Dendritic cell treated with granulocyte-macrophage colony-stimulating factor and Interleukin-4, amounts not matched to agents 40 ng/mL and 50 ng/mL, for 4 days (primary cell): ENCODE results near the gene TMEM130.
"Not testable (repeated sequence)": the region's sequence is repeated elsewhere in the genome, so short reads cannot be mapped to it uniquely, and the experiment has no call there.

ENCODE experiments used
- H3K27ac Mint-ChIP-seq: one replicate; pipeline ENCODE4 v1.8.0; 2022; ENCODE audit warnings: mild to moderate bottlenecking, mixed read lengths
- H3K27me3 Mint-ChIP-seq: one replicate; pipeline ENCODE4 v1.8.0; 2022; ENCODE audit warnings: mild to moderate bottlenecking, mixed read lengths
- H3K36me3 Mint-ChIP-seq: one replicate; pipeline ENCODE4 v1.8.0; 2022; ENCODE audit warnings: low read depth, mixed read lengths
- H3K4me1 Mint-ChIP-seq: one replicate; pipeline ENCODE4 v1.8.0; 2022; ENCODE audit warnings: low read depth, mixed read lengths
- H3K4me3 Mint-ChIP-seq: one replicate; pipeline ENCODE4 v1.8.0; 2022; ENCODE audit warnings: mild to moderate bottlenecking, moderate library complexity, mixed read lengths
- H3K9me3 Mint-ChIP-seq: one replicate; pipeline ENCODE4 v1.8.0; 2022; ENCODE audit warnings: mixed read lengths
- intact Hi-C: fragments of 100-400 bp; cut with micrococcal nuclease; formaldehyde crosslinking; loops from one replicate; pipeline ENCODE4 v1.15.0; 2022

The TMEM130 gene

DNA sequence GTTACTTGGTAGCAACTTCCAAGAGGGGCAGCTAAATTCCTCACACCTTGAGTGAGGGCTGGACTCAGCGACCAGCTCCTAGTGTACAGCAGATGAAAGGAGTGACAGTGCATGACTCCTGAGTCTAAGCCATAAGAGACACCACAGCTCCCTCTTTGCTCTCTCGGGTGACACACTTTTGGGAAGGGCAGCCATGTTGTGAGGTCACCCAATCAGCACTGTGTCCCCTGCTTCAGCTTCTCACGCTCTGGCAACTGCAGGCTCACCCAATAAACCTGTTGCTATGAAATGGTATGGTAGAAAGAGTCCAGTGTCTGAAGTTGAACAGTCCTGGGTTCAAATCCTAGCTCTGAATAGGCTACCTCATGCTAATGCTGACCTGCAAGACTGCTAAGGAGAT is 20.9 kb downstream of the TMEM130 start:
- Mint-ChIP-seq H3K36me3 (no peaks in the 10 kb centered on the region), H3K27me3 (peaks cover 2% of the 10 kb centered on the region), H3K4me1 (no peaks in the 10 kb centered on the region), H3K27ac (no peak overlapping the region), H3K4me3 (no peak overlapping the region), H3K9me3 (peaks cover 8% of the 10 kb centered on the region)
- intact Hi-C loops = no loop called here

GRCh38 chr7:98842552-98842951 is 27.3 kb downstream of the TMEM130 start:
- not testable (repeated sequence) for H3K9me3 Mint-ChIP-seq, H3K4me3 Mint-ChIP-seq, H3K4me1 Mint-ChIP-seq, H3K27ac Mint-ChIP-seq, H3K36me3 Mint-ChIP-seq
- intact Hi-C loops = loop anchor here (5.0 kb wide), 2 partner anchors 85 to 550 kb away; no protein-coding TSS in a partner anchor
- peaks cover 21% of the 10 kb centered on the region for H3K27me3 Mint-ChIP-seq

DNA sequence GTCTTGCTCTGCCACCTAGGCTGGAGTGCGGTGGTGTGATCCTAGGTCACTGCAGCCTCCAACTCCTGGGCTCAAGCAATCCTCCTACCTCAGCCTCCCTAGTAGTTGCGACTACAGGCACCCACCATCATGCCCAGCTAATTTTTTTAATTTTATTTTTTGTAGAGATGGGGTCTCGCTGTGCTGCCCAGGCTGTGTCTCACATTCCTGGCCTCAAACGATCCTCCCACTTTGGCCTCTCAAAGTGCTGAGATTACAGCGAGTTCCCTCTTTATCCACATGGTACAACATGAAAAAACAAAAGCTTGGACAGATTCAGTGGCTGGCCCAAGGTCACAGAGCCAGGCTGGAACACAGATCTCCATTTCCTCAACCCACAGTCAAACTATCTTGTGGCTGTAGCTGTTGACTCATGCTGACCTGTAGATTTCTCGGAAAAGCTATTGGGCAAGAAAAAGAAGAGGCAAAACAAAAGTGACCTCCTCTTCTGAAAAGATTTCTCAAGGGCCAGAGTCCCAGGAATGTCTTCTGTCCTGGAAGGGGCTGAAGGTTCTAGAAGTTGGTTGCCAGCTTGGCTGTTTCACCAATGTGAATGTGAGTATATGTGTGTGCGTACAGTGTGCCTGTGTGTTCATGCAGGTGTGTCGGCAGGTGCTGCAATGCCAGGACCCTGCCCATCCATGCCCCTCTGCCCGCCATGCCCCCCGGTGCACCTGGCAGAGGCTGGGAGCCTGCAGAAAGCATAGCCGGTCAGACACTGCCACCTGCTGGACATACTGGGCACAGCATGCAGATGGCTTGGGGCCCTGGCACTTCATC is 28.4 kb downstream of the TMEM130 start:
- Mint-ChIP-seq H3K36me3 (no peaks in the 10 kb centered on the region), H3K27me3 (peaks cover 27% of the 10 kb centered on the region), H3K4me1 (peaks cover 9% of the 10 kb centered on the region), H3K27ac (no peak overlapping the region), H3K4me3 (no peak overlapping the region), H3K9me3 (no peaks in the 10 kb centered on the region)
- intact Hi-C loops = loop anchor here (1.0 to 5.0 kb wide), 3 partner anchors 84 to 549 kb away; no protein-coding TSS in a partner anchor

DNA sequence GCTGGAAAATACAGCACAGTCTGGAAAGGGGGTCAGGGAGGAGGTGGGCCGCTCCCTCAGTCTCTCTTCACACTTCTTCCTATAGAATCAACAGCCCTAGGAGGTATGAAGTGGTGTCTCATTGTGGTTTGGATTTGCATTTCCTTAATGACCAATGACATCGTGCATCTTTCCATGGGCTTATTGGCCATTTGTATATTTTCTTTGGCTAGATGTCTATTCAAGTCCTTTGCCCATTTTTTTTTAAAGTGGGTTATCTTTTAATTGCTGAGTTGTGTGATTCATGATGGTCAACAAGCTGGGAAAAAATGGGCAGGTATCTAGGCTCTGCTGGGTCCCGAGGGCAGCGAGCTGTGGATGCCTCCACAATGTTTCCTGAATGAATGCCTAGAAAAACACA is 29.1 kb downstream of the TMEM130 start:
- no peak overlapping the region for H3K4me3 Mint-ChIP-seq
- no peak overlapping the region for H3K27ac Mint-ChIP-seq
- peaks cover 9% of the 10 kb centered on the region for H3K4me1 Mint-ChIP-seq
- intact Hi-C loops = loop anchor here (1.0 to 5.0 kb wide), 3 partner anchors 83 to 548 kb away; no protein-coding TSS in a partner anchor
- H3K36me3 Mint-ChIP-seq = no peaks in the 10 kb centered on the region
- peaks cover 27% of the 10 kb centered on the region for H3K27me3 Mint-ChIP-seq
- H3K9me3 Mint-ChIP-seq = no peaks in the 10 kb centered on the region

DNA sequence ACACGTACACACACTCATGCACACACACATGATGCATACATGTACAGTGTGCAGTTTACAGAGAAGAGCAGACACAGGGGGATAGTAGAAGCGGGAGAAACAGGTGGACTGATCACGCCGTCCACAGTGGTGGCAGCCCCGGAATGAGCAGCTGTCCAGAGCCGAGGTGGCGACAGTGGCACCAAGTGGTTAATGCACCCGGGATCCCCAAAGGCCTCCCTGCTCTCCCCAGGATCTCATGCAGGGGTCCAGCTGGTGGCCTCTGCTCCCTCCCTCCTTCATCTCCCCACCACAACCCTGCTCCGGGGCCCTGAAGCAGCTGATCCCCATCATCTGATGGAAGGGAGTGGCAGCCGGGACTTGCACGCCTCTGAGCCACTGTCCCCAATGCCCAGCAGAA is 29.7 kb downstream of the TMEM130 start:
- Mint-ChIP-seq H3K27me3 (peaks cover 31% of the 10 kb centered on the region), H3K9me3 (no peaks in the 10 kb centered on the region), H3K36me3 (no peaks in the 10 kb centered on the region), H3K4me1 (peaks cover 9% of the 10 kb centered on the region), H3K4me3 (no peak overlapping the region), H3K27ac (no peak overlapping the region)
- intact Hi-C loops = loop anchor here (5.0 kb wide), 2 partner anchors 83 to 548 kb away; no protein-coding TSS in a partner anchor

GRCh38 chr7:98837630-98837972 is 32.2 kb downstream of the TMEM130 start:
- no peaks in the 10 kb centered on the region for H3K9me3 Mint-ChIP-seq
- no peak overlapping the region for H3K4me3 Mint-ChIP-seq

DNA sequence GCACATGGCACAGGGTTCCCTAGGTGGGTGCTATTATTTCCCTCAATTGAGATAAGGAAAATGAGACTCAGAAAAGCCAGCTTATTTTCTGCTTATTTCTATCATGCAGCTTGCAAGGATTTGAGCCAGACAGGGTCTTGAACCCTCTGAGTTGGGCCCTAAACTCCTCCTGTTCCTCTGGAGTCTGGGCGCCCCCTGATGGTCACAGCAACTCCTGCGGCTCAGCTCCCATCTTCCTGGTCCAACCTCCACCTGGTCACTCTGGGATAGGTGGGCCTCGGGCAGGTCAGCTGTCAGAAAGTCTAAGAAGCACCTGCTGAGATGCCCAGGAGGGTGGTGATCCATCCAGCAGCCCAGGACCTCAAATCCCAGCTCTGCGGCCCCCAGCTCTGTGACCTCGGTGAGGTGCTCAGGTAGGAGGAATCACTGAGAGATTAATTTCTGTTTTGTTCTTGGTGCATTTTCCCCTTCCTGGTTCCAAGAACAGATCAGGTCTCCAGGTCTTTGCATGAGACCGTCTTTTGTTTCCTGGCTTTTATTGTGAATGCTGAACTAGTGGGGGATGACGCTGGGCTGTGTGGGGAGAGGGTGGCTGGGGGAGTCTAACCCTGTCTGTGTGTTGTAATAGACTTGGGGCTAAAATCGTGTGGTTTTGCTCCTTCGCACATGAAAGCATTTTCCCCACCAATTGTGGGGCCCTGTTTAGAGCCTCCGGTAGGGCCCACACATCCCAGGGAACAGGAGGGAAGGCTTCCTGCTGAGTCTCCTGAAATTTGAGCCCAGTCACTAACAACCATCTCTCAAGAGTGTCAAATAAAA is 32.8 kb downstream of the TMEM130 start:
- H3K9me3 Mint-ChIP-seq = no peaks in the 10 kb centered on the region
- H3K4me3 Mint-ChIP-seq = no peak overlapping the region
- H3K4me1 Mint-ChIP-seq = peaks cover 18% of the 10 kb centered on the region
- H3K36me3 Mint-ChIP-seq = no peaks in the 10 kb centered on the region
- H3K27ac Mint-ChIP-seq = no peak overlapping the region
- peaks cover 36% of the 10 kb centered on the region for H3K27me3 Mint-ChIP-seq
- intact Hi-C loops = loop anchor here (2.0 kb wide), 1 partner anchor 104 kb away; no protein-coding TSS in a partner anchor

More at GRCh38 chr7:98837630-98837972, 32.2 kb downstream of the TMEM130 start:
- intact Hi-C loops = loop anchor here (2.0 kb wide), 1 partner anchor 105 kb away; no protein-coding TSS in a partner anchor
- Mint-ChIP-seq H3K4me1 (peaks cover 18% of the 10 kb centered on the region), H3K36me3 (no peaks in the 10 kb centered on the region), H3K27me3 (peaks cover 36% of the 10 kb centered on the region), H3K27ac (no peak overlapping the region)

DNA sequence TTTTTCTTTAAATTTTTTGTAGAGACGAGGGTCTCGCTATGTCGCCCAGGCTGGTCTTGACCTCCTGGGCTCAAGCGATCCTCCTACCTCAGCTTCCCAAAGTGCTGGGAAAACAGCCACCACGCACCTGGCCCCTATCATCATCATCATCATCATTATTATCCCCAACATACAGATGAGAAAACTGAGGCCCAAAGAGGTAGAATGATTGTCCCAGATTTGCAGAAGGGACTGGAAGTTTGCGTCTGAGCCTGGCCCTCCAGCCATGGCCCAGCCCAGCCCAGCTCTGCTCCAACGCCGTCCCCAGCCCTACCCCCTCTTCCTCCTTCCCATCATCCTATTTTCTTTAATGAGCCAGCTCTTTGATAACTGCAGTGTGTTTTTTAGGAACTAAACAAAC is 34.9 kb downstream of the TMEM130 start:
- H3K4me3 Mint-ChIP-seq = no peak overlapping the region
- no peaks in the 10 kb centered on the region for H3K9me3 Mint-ChIP-seq
- H3K27ac Mint-ChIP-seq = no peak overlapping the region
- intact Hi-C loops = no loop called here
- peaks cover 33% of the 10 kb centered on the region for H3K27me3 Mint-ChIP-seq
- H3K4me1 Mint-ChIP-seq = peaks cover 9% of the 10 kb centered on the region
- no peaks in the 10 kb centered on the region for H3K36me3 Mint-ChIP-seq

GRCh38 chr7:98833022-98833421 is 36.8 kb downstream of the TMEM130 start:
- H3K36me3 Mint-ChIP-seq = no peaks in the 10 kb centered on the region
- peaks cover 25% of the 10 kb centered on the region for H3K27me3 Mint-ChIP-seq
- intact Hi-C loops = no loop called here
- peaks cover 9% of the 10 kb centered on the region for H3K4me1 Mint-ChIP-seq
- no peak overlapping the region for H3K27ac Mint-ChIP-seq
- no peak overlapping the region for H3K4me3 Mint-ChIP-seq
- no peaks in the 10 kb centered on the region for H3K9me3 Mint-ChIP-seq

DNA sequence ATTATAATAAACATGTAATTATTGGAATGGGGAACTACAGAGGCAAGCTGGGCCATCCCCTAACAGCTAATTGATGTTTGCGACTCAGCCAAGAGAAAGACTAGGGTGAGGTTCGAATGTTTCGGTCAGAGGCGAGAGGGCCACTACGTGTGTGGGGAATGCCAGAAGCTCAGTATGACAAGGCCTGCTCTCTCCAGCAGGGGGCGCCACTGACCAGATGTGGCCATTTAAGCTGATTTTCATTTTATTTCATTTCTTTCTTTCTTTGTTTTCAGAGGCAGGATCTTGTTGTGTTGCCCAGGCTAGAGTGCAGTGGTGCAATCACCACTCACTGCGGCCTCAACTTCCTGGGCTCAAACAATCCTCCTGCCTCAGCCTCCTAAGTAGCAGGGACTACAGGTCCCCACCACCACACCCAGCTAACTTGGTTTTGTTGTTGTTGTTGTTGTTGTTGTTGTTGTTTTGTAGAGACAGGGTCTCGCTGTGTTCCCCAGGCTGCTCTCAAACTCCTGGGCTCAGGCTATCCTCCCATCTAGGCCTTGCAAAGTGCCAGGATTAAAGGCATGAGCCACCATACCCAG is 38.1 kb downstream of the TMEM130 start:
- H3K4me3 Mint-ChIP-seq = no peak overlapping the region
- no peak overlapping the region for H3K27ac Mint-ChIP-seq
- intact Hi-C loops = no loop called here
- H3K9me3 Mint-ChIP-seq = no peaks in the 10 kb centered on the region
- peaks cover 25% of the 10 kb centered on the region for H3K27me3 Mint-ChIP-seq
- H3K36me3 Mint-ChIP-seq = no peaks in the 10 kb centered on the region
- peaks cover 9% of the 10 kb centered on the region for H3K4me1 Mint-ChIP-seq

- H3K4me1 Mint-ChIP-seq = peaks cover 9% of the 10 kb centered on the region
- intact Hi-C loops = no loop called here
- H3K27ac Mint-ChIP-seq = no peak overlapping the region
- no peaks in the 10 kb centered on the region for H3K36me3 Mint-ChIP-seq
- peaks cover 29% of the 10 kb centered on the region for H3K27me3 Mint-ChIP-seq
- H3K4me3 Mint-ChIP-seq = no peak overlapping the region
- H3K9me3 Mint-ChIP-seq = no peaks in the 10 kb centered on the region
These were observed 38.8 kb downstream of the TMEM130 start for GRCh38 chr7:98830972-98831548.

- Mint-ChIP-seq H3K36me3 (no peaks in the 10 kb centered on the region), H3K9me3 (no peaks in the 10 kb centered on the region), H3K4me1 (no peaks in the 10 kb centered on the region), H3K27ac (no peak overlapping the region), H3K4me3 (no peak overlapping the region), H3K27me3 (peaks cover 25% of the 10 kb centered on the region)
- intact Hi-C loops = no loop called here
These were observed 41.4 kb downstream of the TMEM130 start for GRCh38 chr7:98828368-98828767.

GRCh38 chr7:98827258-98827657 is 42.6 kb downstream of the TMEM130 start:
- intact Hi-C loops = no loop called here
- Mint-ChIP-seq H3K27me3 (peaks cover 21% of the 10 kb centered on the region), H3K4me3 (no peak overlapping the region), H3K9me3 (no peaks in the 10 kb centered on the region), H3K4me1 (no peaks in the 10 kb centered on the region), H3K27ac (no peak overlapping the region), H3K36me3 (no peaks in the 10 kb centered on the region)
